ENCODE measurements around the gene ALDOB.
A peak's percentile ranks its signal among the peaks of the same experiment; 100 is the strongest.

ALDOB gene

GRCh38 chr9:101468116-101468515 is 32.5 kb upstream of the ALDOB start:
- H3K4me3 ChIP-seq (replicated peaks; ENCODE audit: low read depth, low read length), result no peak overlapping the region
- DNase-seq (ENCODE audit: low read depth), result no peak
- TF ChIP-seq, protein P1, sequence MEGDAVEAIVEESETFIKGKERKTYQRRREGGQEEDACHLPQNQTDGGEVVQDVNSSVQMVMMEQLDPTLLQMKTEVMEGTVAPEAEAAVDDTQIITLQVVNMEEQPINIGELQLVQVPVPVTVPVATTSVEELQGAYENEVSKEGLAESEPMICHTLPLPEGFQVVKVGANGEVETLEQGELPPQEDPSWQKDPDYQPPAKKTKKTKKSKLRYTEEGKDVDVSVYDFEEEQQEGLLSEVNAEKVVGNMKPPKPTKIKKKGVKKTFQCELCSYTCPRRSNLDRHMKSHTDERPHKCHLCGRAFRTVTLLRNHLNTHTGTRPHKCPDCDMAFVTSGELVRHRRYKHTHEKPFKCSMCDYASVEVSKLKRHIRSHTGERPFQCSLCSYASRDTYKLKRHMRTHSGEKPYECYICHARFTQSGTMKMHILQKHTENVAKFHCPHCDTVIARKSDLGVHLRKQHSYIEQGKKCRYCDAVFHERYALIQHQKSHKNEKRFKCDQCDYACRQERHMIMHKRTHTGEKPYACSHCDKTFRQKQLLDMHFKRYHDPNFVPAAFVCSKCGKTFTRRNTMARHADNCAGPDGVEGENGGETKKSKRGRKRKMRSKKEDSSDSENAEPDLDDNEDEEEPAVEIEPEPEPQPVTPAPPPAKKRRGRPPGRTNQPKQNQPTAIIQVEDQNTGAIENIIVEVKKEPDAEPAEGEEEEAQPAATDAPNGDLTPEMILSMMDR (IDR thresholded peaks at IDR 0.05; ENCODE audit: low read length, missing control alignments), result no peak

GRCh38 chr9:101467690-101468089 is 32.1 kb upstream of the ALDOB start:
- no peak for DNase-seq (ENCODE audit: low read depth)
- TF ChIP-seq, protein P1 (IDR thresholded peaks at IDR 0.05; ENCODE audit: low read length, missing control alignments), result no peak

DNA sequence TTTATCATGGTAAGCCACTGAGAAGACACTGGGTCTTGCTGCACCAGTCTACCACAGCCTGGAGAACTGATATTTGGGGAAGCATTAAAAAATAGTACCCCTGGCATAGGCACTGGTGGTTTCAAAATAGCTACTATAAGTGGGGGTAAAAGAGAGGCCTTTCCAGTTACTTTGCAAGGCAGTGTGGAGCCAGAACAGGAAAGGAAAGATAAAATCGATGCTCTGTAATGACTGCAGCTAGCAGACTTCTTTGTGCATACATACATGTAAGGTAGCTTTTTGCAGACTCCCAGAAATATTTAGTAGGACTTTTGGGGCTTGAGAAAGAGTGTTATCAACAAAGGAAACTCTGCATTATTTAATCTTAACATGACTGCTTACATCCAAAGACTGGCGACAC is 31.3 kb upstream of the ALDOB start:
- TF ChIP-seq, protein P1 (IDR thresholded peaks at IDR 0.05; ENCODE audit: low read length, missing control alignments), result no peak
- DNase-seq (ENCODE audit: low read depth), result no peak
- H3K4me3 ChIP-seq (replicated peaks; ENCODE audit: low read depth, low read length), result no peak overlapping the region

More at GRCh38 chr9:101467690-101468089, 32.1 kb upstream of the ALDOB start:
- H3K4me3 ChIP-seq (replicated peaks; ENCODE audit: low read depth, low read length), result no peak overlapping the region

- no peak overlapping the region for H3K4me3 ChIP-seq (replicated peaks; ENCODE audit: low read depth, low read length)
- DNase-seq (ENCODE audit: low read depth), result peak; percentile 67
- TF ChIP-seq, protein P1 (IDR thresholded peaks at IDR 0.05; ENCODE audit: low read length, missing control alignments), result peak; percentile 45
These were observed 29.8 kb upstream of the ALDOB start for GRCh38 chr9:101465326-101465915.

DNA sequence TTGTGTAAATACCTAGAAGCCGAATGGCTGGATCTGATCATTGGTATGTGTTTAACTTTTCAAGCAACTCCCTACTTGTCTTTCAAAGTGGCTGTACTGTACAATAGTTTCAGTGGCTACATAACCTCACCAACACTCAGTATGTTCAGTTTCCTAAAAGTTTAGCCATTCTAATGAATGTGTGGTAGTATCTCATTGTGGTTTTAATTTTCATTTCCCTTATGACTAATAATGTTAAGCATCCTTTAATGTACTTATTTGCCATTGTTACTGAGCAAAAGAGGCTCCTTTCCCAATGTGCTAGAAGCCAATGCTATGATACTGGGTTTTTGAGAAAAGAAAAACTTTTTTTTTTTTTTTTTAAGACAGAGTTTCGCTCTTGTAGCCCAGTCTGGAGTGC is 27.8 kb upstream of the ALDOB start:
- TF ChIP-seq, protein P1 (IDR thresholded peaks at IDR 0.05; ENCODE audit: low read length, missing control alignments), result no peak
- peak; percentile 42 for DNase-seq (ENCODE audit: low read depth)
- no peak overlapping the region for H3K4me3 ChIP-seq (replicated peaks; ENCODE audit: low read depth, low read length)

DNA sequence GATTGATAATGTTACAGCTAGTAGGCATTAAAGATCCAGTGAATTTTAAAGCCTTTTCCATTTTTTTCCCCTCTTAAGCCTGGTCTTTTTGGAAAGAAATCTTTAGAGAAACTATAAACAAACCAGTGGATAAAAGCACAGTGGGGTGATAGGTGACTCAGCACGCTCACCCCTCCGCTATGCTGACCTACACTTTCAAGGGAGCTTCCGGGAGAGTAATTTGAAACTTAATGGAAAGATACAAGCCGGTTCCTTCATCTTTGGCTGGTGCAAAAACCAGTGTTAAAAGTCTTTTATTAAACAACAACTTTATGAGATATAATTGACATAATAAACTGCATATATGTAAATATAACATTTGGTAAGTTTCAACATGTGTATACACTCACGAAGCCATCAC is 27.0 kb upstream of the ALDOB start:
- H3K4me3 ChIP-seq (replicated peaks; ENCODE audit: low read depth, low read length), result no peak overlapping the region

More for the DNA sequence above, 27.0 kb upstream of the ALDOB start:
- DNase-seq (ENCODE audit: low read depth), result peak; percentile 47
- TF ChIP-seq, protein P1 (IDR thresholded peaks at IDR 0.05; ENCODE audit: low read length, missing control alignments), result no peak

Data from fibroblast of pulmonary artery (primary cell).